ENCODE results near the gene UNKL.

UNKL gene

DNA sequence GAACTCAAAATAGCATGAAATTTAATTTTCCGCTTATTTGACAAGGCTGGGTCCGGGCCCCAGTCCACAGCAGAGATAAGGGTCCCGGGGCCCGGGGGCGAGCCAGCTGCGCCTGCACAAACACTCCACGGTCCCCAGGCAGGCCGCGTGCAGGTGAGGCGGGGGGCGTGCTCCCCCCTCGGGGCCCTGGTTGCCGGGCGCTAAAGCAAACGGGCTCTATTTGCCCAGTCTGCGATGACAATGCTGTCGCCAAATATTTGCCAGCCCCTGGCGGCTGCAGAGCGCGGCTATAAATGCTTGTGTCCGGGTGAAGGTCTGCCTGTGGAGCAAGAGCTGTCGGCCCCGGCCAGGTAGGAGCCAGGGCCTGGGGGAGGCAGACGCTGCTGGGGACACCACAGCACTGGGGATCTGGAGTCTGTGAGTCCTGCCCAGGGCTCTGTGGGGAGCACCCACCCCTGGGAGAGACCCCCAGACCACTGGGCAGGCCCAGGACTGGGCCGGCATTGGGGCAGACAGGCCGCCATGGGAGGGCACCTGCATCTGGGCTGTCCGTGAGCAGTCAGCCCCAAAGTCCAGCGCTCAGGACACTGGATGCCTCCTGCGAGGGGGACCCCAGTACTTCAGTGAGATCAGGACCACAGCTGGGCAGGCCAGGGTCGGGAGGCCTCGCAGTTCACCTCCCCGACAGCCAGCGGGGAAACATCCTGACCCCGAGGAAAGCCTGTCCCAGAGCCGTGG, 16.4 kb upstream of the UNKL start, which contains the start of gene PERCC1:
TSS of gene PERCC1 (plus strand) at position 320 of the 738 bp plus-strand sequence. CDS start 1,516 bp downstream, outside the sequence.
- no peak for FAIRE-seq

- FAIRE-seq, result no peak
Measured at GRCh38 chr16:1430214-1430758, 15.8 kb upstream of the UNKL start.

GRCh38 chr16:1429631-1430030, 15.1 kb upstream of the UNKL start:
- FAIRE-seq, result no peak

GRCh38 chr16:1429012-1429411, 14.5 kb upstream of the UNKL start:
- no peak for FAIRE-seq

- FAIRE-seq, result no peak
Measured at GRCh38 chr16:1428511-1428910, 14.0 kb upstream of the UNKL start.

- FAIRE-seq, result no peak
Measured at GRCh38 chr16:1427473-1428461, 13.3 kb upstream of the UNKL start.

DNA sequence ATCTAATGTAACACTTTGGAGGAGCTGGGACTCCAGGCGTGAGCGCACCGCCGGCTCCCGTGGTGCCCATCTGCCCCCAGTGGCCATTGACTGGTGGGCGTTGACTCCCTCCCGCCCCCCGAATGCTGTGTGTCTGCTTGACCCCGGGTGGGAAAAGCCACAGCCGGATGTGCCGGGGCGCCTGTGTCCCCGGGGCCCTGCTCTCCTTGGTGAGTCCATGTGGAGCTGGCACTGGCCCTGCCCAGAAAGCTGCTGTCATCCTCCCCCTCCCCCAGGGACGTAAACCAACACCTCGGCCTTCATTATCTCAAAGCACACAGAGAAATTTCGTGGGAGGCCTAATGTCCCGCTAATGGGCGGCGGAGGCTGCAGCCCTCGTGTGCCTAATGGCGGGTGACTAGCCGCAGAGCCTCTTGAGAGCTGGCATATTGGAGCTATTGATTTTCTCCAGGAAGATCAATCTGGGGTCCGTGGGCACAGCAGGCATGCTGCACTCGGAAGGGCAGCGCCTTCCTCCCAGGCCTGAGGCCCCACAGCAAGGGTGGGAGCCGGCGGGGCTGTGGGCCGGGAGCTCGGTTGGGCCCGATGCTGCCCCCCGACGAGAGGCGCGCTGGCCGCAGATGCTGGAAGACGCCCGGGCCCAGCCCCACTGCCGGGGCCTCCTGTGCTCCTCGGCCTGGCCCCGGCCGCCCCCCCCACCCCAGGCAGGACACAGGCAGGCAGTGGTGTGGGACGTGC, 12.4 kb upstream of the UNKL start:
- no peak for FAIRE-seq

GRCh38 chr16:1425616-1426370, 11.3 kb upstream of the UNKL start:
- FAIRE-seq, result no peak

- FAIRE-seq, result no peak
Measured at GRCh38 chr16:1424028-1424427, 9.5 kb upstream of the UNKL start.

- no peak for FAIRE-seq
Measured at GRCh38 chr16:1422076-1422475, 7.6 kb upstream of the UNKL start.

GRCh38 chr16:1420111-1420539, 5.6 kb upstream of the UNKL start:
- FAIRE-seq, result no peak

DNA sequence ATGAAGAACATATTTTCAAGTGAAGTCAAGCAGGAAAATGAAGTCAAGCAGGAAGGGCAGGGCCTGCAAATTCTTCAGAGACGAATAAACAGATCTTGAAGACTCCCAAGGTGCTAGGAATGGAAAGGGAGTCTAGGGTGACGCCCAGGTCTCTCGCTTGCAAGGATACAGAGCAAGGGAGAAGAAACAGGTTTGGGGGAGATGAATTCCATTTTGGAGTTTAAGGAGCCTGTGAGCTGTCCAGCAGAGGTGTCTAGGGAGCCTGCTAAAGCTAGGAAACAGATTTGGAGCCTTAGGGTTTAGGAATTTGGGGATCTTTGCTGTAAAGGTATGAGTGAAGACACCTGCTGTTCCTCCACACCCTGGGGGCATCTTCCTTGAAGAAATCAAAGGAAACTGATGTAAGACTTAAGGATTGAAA, 2.0 kb upstream of the UNKL start:
- no peak for FAIRE-seq

DNA sequence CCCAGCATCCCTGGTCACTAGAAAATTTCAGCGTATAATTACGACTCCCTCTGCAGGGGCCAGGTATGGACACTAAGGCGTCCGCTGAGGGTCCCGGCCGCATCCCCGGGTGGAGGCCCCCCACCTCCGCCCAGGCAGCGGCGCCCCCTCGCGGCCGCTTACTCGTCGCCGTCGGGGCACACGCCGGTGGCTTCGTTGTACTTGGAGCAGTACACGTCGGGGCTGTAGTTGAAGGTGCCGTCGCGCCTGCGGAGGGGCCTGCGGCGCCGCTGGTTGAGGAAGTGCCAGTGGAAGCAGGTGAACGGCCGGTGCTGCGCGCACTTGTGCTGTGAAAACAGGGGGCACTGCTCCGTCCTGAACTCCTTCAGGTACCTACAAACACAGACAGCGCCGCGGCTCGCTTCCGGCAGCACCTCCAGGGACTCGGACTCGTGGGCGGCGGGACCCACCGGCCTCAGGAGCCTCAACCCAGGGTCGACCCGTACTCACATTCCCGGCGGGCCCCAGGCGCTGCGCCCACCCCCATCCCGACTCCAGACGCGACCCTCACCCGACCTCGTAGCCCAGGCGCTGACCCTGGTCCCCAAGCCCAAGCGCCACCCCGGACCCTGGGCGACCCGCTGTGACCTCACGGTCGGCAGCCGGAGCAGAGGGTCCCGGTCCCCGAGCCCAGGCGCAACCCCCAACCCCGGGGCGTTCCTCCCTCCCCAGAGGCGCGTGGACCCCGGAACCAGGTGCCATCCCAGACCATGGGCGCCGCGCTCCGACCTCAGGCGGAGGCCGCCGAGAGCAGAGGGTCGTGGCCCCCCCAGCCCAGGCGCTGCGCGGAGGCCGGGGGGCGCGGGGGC, 596 bp downstream of the UNKL start:
- FAIRE-seq, result no peak

- FAIRE-seq, result no peak
Measured at GRCh38 chr16:1412847-1413246, 1.7 kb downstream of the UNKL start.

GRCh38 chr16:1408171-1408837, 6.2 kb downstream of the UNKL start:
- FAIRE-seq, result no peak

- no peak for FAIRE-seq
Measured at GRCh38 chr16:1407753-1408152, 6.8 kb downstream of the UNKL start.

GRCh38 chr16:1403733-1404132, 10.8 kb downstream of the UNKL start:
- no peak for FAIRE-seq

GRCh38 chr16:1403036-1403435, 11.5 kb downstream of the UNKL start:
- FAIRE-seq, result no peak

DNA sequence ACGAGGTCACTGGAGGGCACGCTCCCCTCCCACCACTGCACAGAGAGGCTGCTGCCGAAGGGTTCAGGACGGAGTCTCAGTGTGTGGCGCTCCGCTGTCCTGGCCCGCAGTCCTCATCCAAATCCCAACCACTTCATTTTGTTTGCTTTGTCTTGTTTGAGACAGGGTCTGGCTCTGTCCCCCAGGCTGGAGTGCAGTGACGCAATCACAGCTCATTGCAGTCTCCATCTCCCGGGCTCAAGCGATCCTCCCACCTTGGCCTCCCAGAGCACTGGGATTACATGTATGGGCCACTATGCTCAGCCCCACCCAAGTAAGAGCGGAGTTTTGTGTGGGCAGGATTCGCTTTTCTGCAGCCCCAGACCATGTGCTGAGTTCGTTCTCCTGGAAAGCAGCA, 12.7 kb downstream of the UNKL start:
- FAIRE-seq, result no peak

DNA sequence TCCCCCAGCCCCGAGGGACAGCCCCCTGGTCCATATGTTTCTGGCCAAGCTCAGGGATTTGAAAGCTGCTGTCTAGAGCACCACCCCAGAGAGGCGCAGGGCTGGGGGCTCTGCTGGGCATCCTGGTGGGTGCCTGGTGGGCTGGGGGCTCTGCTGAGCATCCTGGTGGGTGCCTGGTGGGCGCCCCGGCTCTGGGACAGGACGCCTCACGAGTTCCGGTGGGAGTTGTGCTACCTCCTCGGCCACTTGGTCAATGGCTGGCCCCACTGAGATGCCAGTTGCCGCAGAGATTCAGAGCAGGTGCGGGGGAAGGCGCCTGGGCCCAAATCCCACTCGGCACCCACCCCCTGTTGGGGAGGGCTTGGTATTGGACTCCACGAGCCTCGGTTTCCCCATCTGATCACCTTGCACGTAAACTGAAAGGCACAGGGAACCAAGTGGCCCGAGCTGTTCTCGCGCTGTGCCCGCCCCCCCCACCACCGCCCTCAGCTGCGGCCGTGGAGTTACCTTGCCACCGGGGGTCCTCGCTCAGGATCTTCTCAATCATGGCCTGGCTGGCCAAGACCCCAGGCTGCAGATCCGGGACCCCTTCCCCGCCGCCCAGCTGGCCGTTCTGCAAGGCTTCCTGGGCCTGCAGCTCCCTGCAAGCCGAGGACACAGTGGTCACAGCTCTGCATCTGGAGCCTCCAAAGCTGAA, 13.3 kb downstream of the UNKL start:
- FAIRE-seq, result no peak
